ENCODE data around the gene ALDH18A1. TPM values are rescaled to one million over a fixed set of nuclear protein-coding genes. Genes with fewer than 3 reads are reported as not detected.

The ALDH18A1 gene
- total RNA-seq, 1 donor from 2014 or later = 25.3 TPM

- no peak for DNase-seq
- peaks cover 4% of the 10 kb centered on the region for H3K27me3 ChIP-seq (ENCODE audit: low read depth)
- intact Hi-C loops (cut with DNase I) = no loop called here
- no peak overlapping the region for H3K4me3 ChIP-seq
- ATAC-seq = no peak
- no peaks in the 10 kb centered on the region for H3K36me3 ChIP-seq
- TF ChIP-seq, protein P1, sequence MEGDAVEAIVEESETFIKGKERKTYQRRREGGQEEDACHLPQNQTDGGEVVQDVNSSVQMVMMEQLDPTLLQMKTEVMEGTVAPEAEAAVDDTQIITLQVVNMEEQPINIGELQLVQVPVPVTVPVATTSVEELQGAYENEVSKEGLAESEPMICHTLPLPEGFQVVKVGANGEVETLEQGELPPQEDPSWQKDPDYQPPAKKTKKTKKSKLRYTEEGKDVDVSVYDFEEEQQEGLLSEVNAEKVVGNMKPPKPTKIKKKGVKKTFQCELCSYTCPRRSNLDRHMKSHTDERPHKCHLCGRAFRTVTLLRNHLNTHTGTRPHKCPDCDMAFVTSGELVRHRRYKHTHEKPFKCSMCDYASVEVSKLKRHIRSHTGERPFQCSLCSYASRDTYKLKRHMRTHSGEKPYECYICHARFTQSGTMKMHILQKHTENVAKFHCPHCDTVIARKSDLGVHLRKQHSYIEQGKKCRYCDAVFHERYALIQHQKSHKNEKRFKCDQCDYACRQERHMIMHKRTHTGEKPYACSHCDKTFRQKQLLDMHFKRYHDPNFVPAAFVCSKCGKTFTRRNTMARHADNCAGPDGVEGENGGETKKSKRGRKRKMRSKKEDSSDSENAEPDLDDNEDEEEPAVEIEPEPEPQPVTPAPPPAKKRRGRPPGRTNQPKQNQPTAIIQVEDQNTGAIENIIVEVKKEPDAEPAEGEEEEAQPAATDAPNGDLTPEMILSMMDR (IDR thresholded peaks at IDR 0.05) = no peak
- H3K27ac ChIP-seq = no peak overlapping the region
- H3K4me1 ChIP-seq = peaks cover 17% of the 10 kb centered on the region
- H3K9me3 ChIP-seq = no peaks in the 10 kb centered on the region
Measured at GRCh38 chr10:95579292-95579691, 77.2 kb downstream of the ALDH18A1 start.

DNA sequence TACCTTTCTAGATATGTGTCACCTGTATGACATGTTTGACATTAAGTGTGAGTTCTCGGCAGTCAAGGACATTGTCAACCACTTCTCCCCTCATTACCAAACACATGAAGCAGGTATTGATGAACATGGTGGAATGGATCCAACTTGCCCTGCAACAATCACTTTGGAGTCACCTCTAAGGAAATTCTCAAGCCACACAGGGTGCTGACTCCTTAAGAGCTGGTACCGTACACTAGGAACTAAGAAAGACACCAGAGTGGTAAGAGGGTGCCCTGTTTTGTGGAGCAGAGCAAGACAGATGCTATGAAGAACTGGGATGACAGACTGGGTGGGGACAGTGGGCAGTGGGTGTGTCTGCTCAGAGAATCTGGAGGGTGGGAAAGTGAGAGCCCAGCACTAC, 77.9 kb downstream of the ALDH18A1 start:
- ATAC-seq (peak; percentile 49 to 64), DNase-seq (no peak)
- H3K9me3 ChIP-seq = no peaks in the 10 kb centered on the region
- H3K27ac ChIP-seq = no peak overlapping the region
- TF ChIP-seq, protein P1 (IDR thresholded peaks at IDR 0.05) = no peak
- H3K27me3 ChIP-seq (ENCODE audit: low read depth) = peaks cover 4% of the 10 kb centered on the region
- H3K4me1 ChIP-seq = peaks cover 17% of the 10 kb centered on the region
- no peaks in the 10 kb centered on the region for H3K36me3 ChIP-seq
- no peak overlapping the region for H3K4me3 ChIP-seq
- intact Hi-C loops (cut with DNase I) = no loop called here

DNA sequence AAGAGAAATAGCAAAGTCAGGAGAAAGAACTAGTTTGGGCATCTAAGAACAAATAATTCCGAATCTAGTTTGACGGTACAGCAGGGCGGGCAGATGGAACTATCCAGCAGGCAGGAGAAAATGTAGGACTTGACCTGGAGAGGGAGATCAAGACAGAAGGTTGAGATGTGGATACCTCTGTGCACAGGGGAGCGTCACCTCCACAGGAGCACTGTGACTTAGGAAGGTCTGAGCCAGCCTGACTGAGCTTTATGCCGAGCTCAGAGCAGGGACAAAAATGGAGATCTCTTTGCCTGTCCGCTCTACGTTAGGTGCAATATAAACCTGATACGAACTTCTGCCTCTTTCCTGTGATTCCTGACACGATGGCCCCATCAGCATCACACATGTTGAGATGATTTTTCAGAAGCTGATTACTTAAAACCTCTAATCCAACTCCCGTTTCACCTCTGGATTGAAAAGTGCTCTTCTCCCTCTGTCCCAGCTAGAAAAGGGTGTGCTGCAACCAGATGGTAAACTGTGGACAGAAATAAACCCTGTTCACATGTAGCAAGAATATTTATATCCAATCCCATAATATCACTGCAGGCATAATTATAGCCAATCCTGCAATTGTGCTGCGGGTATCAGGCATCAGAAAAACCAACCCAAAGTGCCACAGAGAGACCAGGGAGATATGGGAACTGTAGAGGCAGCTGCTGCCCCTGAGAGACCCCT, 81.7 kb downstream of the ALDH18A1 start:
- Histone ChIP-seq H3K36me3 (no peaks in the 10 kb centered on the region), H3K9me3 (no peaks in the 10 kb centered on the region), H3K4me3 (no peak overlapping the region), H3K27ac (no peak overlapping the region), H3K27me3 (ENCODE audit: low read depth) (peaks cover 4% of the 10 kb centered on the region), H3K4me1 (peaks cover 9% of the 10 kb centered on the region)
- DNase-seq (no peak), ATAC-seq (no peak)
- TF ChIP-seq, protein P1 (IDR thresholded peaks at IDR 0.05) = no peak
- intact Hi-C loops (cut with DNase I) = no loop called here

DNA sequence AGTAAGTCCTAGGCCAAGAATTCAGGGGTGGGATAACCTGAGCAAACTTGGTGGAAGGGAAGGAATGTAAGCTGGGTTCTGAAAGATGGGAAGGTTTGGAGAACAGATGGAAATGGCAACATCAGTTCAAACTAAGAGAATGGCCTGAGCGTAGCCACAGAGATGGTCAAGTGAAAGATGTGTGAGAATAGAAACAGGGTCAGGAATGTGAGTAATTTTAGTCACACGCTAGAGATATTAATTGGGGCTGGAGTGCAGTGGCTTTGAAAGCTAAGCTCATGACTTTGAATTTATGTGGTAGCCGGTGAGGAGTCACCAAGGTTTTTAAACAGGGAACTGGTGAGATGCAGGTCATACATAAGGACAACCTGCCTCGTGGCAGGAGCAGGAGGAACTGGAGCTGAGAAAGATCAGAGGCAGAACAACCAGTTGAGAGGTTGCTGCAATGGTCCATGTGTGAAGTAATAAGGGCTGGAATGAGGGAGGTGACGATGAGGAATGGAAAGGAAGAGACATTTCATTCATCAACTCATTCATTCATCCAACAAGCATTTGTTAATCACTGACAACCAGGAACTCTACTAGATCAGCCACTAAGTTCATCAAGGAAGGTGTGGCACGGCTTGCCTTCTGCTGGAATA, 82.4 kb downstream of the ALDH18A1 start:
- no peaks in the 10 kb centered on the region for H3K9me3 ChIP-seq
- no peaks in the 10 kb centered on the region for H3K36me3 ChIP-seq
- no peak for ATAC-seq
- no peak overlapping the region for H3K4me3 ChIP-seq
- H3K4me1 ChIP-seq = peaks cover 2% of the 10 kb centered on the region
- TF ChIP-seq, protein P1 (IDR thresholded peaks at IDR 0.05) = no peak
- H3K27me3 ChIP-seq (ENCODE audit: low read depth) = peaks cover 4% of the 10 kb centered on the region
- H3K27ac ChIP-seq = no peak overlapping the region
- no peak for DNase-seq
- intact Hi-C loops (cut with DNase I) = no loop called here

GRCh38 chr10:95573527-95573926, 83.0 kb downstream of the ALDH18A1 start:
- Histone ChIP-seq H3K36me3 (no peaks in the 10 kb centered on the region), H3K27me3 (ENCODE audit: low read depth) (peaks cover 4% of the 10 kb centered on the region), H3K4me3 (no peak overlapping the region), H3K27ac (no peak overlapping the region), H3K9me3 (no peaks in the 10 kb centered on the region), H3K4me1 (no peaks in the 10 kb centered on the region)
- TF ChIP-seq, protein P1 (IDR thresholded peaks at IDR 0.05) = no peak
- intact Hi-C loops (cut with DNase I) = no loop called here
- ATAC-seq (no peak), DNase-seq (no peak)

Measured in lower lobe of right lung (tissue), 2 donors.